Transverse colon (tissue), 3 donors: ENCODE measurements around the gene METTL13.

ENCODE experiments used
- POLR2A ChIP-seq: fragments of 450-650 bp; IDR thresholded peaks from one replicate; pipeline ENCODE4 v1.6.1; 2016; ENCODE audit warnings: antibody characterized with exemption, mild to moderate bottlenecking, moderate library complexity
- TF ChIP-seq, protein P1 (sequence below), 5 experiments: fragments of 200-600 bp in 3 of 5; fragments of 450-650 bp in 2 of 5; sonication (generic) in 3 of 5; IDR thresholded peaks; 1 replicate in 2 of 5; 2 replicates in 3 of 5; pipeline ENCODE4 v1.5.1; 2016 to 2017; ENCODE audit warnings: antibody characterized with exemption in 5 of 5, inconsistent platforms in 3 of 5, mild to moderate bottlenecking in 2 of 5, moderate library complexity in 1 of 5

DNA sequence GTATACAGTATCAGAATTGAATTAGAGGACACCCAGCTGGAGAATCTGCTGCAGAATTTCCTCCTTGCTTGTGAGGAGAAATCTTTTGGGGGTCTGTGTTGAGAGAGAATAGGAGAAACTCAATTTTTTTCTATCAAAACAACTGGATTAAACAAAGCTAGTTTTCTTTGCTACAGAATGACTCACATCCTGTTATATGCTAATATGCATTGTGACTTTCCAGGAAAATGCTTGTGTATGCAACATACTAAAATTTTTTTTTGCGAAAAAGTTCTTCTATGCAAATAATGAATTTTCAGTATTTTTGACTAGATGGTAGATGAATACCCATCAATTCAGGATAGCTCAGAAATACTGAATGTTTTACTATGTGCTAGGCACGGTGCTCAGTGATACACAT, 41.8 kb upstream of the METTL13 start:
- no peak for TF ChIP-seq POLR2A
- TF ChIP-seq, protein P1, sequence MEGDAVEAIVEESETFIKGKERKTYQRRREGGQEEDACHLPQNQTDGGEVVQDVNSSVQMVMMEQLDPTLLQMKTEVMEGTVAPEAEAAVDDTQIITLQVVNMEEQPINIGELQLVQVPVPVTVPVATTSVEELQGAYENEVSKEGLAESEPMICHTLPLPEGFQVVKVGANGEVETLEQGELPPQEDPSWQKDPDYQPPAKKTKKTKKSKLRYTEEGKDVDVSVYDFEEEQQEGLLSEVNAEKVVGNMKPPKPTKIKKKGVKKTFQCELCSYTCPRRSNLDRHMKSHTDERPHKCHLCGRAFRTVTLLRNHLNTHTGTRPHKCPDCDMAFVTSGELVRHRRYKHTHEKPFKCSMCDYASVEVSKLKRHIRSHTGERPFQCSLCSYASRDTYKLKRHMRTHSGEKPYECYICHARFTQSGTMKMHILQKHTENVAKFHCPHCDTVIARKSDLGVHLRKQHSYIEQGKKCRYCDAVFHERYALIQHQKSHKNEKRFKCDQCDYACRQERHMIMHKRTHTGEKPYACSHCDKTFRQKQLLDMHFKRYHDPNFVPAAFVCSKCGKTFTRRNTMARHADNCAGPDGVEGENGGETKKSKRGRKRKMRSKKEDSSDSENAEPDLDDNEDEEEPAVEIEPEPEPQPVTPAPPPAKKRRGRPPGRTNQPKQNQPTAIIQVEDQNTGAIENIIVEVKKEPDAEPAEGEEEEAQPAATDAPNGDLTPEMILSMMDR (IDR thresholded peaks at IDR 0.05), result no peak
